WTC11 (cell line): ENCODE results near the gene RYR3. TPM values are rescaled to one million over a fixed set of nuclear protein-coding genes. Genes with fewer than 3 reads are reported as not detected.

Experiments
- ATAC-seq: fragments of 200-7000 bp; cut with Tn5 transposase; 2 replicates; pipeline ENCODE4 v1.10.0; 2021; ENCODE audit warnings: mild to moderate bottlenecking, moderate library complexity
- CTCF ChIA-PET: fragments of 300-600 bp; sonication (Branson Sonifier 250); formaldehyde crosslinking; loops from one replicate; lab custom pipeline; 2021; ENCODE audit warnings: antibody characterized with exemption; lab: Charles Lee
- POLR2A ChIA-PET: fragments of 350-600 bp; sonication (Branson Sonifier 250); formaldehyde crosslinking; loops from one replicate; lab custom pipeline; 2021; ENCODE audit warnings: antibody characterized with exemption; lab: Charles Lee
- DNase-seq: peaks from one replicate; pipeline ENCODE4 v3.0.0; 2021; ENCODE audit warnings: low spot score
- H3K27ac Mint-ChIP-seq: 2 replicates; pipeline ENCODE4 v1.8.0; 2021; ENCODE audit warnings: mixed read lengths
- H3K27me3 Mint-ChIP-seq: 2 replicates; pipeline ENCODE4 v1.8.0; 2021; ENCODE audit warnings: low read depth, mild to moderate bottlenecking, moderate library complexity, mixed read lengths
- H3K36me3 Mint-ChIP-seq: 2 replicates; pipeline ENCODE4 v1.8.0; 2021; ENCODE audit warnings: mixed read lengths
- H3K4me1 Mint-ChIP-seq: 2 replicates; pipeline ENCODE4 v1.8.0; 2022; ENCODE audit warnings: mixed read lengths
- H3K4me3 Mint-ChIP-seq: 2 replicates; pipeline ENCODE4 v1.8.0; 2021; ENCODE audit warnings: mild to moderate bottlenecking, moderate library complexity, mixed read lengths
- H3K9me3 Mint-ChIP-seq: 2 replicates; pipeline ENCODE4 v1.8.0; 2021; ENCODE audit warnings: mixed read lengths
- AR ChIP-seq: fragments of 250-450 bp; sonication (Bioruptor Pico); IDR thresholded peaks from 2 replicates; pipeline ENCODE4 v1.9.0; 2021; ENCODE audit warnings: mild to moderate bottlenecking
- ATF6 ChIP-seq: sonication (generic); formaldehyde crosslinking; IDR thresholded peaks from 2 replicates; pipeline ENCODE4 v1.8.1; 2023; ENCODE audit warnings: mild to moderate bottlenecking, missing genetic modification reagents
- CBFB ChIP-seq: sonication (generic); formaldehyde crosslinking; IDR thresholded peaks from 2 replicates; pipeline ENCODE4 v1.8.1; 2022; ENCODE audit warnings: mild to moderate bottlenecking, low read depth, missing genetic modification reagents
- CREM ChIP-seq: sonication (generic); formaldehyde crosslinking; IDR thresholded peaks from 2 replicates; pipeline ENCODE4 v1.8.1; 2022; ENCODE audit warnings: mild to moderate bottlenecking, missing genetic modification reagents, moderate library complexity
- CTCF ChIP-seq: fragments of 200-600 bp; IDR thresholded peaks from 2 replicates; pipeline ENCODE4 v1.8.0; 2022; ENCODE audit warnings: antibody characterized with exemption
- ELF4 ChIP-seq: sonication (generic); formaldehyde crosslinking; IDR thresholded peaks from 2 replicates; pipeline ENCODE4 v1.8.1; 2022; ENCODE audit warnings: low read depth, mild to moderate bottlenecking, moderate library complexity, missing genetic modification reagents
- EMX1 ChIP-seq: fragments of 250-450 bp; sonication (Bioruptor Pico); IDR thresholded peaks from 2 replicates; pipeline ENCODE4 v1.8.0; 2021; ENCODE audit warnings: mild to moderate bottlenecking
- ERG ChIP-seq: fragments of 250-450 bp; sonication (Bioruptor Pico); IDR thresholded peaks from 2 replicates; pipeline ENCODE4 v1.8.0; 2021; ENCODE audit warnings: mild to moderate bottlenecking
- FOXK1 ChIP-seq: sonication (generic); formaldehyde crosslinking; IDR thresholded peaks from 2 replicates; pipeline ENCODE4 v1.8.0; 2022; ENCODE audit warnings: mild to moderate bottlenecking, moderate library complexity, missing genetic modification reagents
- HMGXB4 ChIP-seq: sonication (generic); formaldehyde crosslinking; IDR thresholded peaks from 2 replicates; pipeline ENCODE4 v1.8.1; 2023; ENCODE audit warnings: mild to moderate bottlenecking, moderate library complexity, missing genetic modification reagents
- JUN ChIP-seq: sonication (generic); formaldehyde crosslinking; IDR thresholded peaks from 2 replicates; pipeline ENCODE4 v1.8.0; 2023; ENCODE audit warnings: mild to moderate bottlenecking, missing genetic modification reagents
- NFATC4 ChIP-seq: fragments of 250-450 bp; sonication (Bioruptor Pico); IDR thresholded peaks from 2 replicates; pipeline ENCODE4 v1.9.0; 2021; ENCODE audit warnings: mild to moderate bottlenecking
- NFE2L1 ChIP-seq: sonication (generic); formaldehyde crosslinking; IDR thresholded peaks from 2 replicates; pipeline ENCODE4 v1.8.1; 2023; ENCODE audit warnings: missing genetic modification reagents
- NFYB ChIP-seq: sonication (generic); formaldehyde crosslinking; conservative IDR thresholded peaks from 2 replicates; pipeline ENCODE4 v1.8.0; 2022; ENCODE audit warnings: low read depth, missing genetic modification reagents
- NR1H2 ChIP-seq: sonication (generic); formaldehyde crosslinking; IDR thresholded peaks from 2 replicates; pipeline ENCODE4 v1.9.0; 2021; ENCODE audit warnings: mild to moderate bottlenecking, moderate library complexity, missing genetic modification reagents
- PRRX2 ChIP-seq: fragments of 250-450 bp; sonication (Bioruptor Pico); IDR thresholded peaks from 2 replicates; pipeline ENCODE4 v1.8.0; 2021; ENCODE audit warnings: mild to moderate bottlenecking
- SMAD4 ChIP-seq: sonication (generic); formaldehyde crosslinking; IDR thresholded peaks from 2 replicates; pipeline ENCODE4 v1.8.0; 2022; ENCODE audit warnings: mild to moderate bottlenecking, missing genetic modification reagents
- TEAD1 ChIP-seq: sonication (generic); formaldehyde crosslinking; IDR thresholded peaks from 2 replicates; pipeline ENCODE4 v1.8.0; 2022; ENCODE audit warnings: mild to moderate bottlenecking, missing genetic modification reagents
- ZBTB43 ChIP-seq: sonication (generic); formaldehyde crosslinking; IDR thresholded peaks from 2 replicates; pipeline ENCODE4 v1.8.1; 2023; ENCODE audit warnings: mild to moderate bottlenecking, missing genetic modification reagents
- ZNF232 ChIP-seq: sonication (generic); formaldehyde crosslinking; IDR thresholded peaks from 2 replicates; pipeline ENCODE4 v1.8.0; 2022; ENCODE audit warnings: mild to moderate bottlenecking, missing genetic modification reagents
- ZNF263 ChIP-seq: sonication (generic); formaldehyde crosslinking; IDR thresholded peaks from 2 replicates; pipeline ENCODE4 v1.8.1; 2022; ENCODE audit warnings: low read depth, mild to moderate bottlenecking, moderate library complexity, missing genetic modification reagents
- ZNF423 ChIP-seq: fragments of 250-450 bp; sonication (Bioruptor Pico); IDR thresholded peaks from 2 replicates; pipeline ENCODE4 v2.1.2; 2022; ENCODE audit warnings: mild to moderate bottlenecking, moderate library complexity
- total RNA-seq: library from RNA; stranded (reverse); gene quantifications from 3 replicates; pipeline ENCODE4 v1.2.3, GENCODE V29; 2021

The RYR3 gene
- total RNA-seq, 1 experiment from 2014 or later, result 1.4 TPM

GRCh38 chr15:33468740-33469139 is 158.0 kb downstream of the RYR3 start (continued):
- TF ChIP-seq NFYB (CRISPR knock-in tag) (no peak), ZNF423 (CRISPR knock-in tag) (no peak), EMX1 (no peak)

GRCh38 chr15:33473005-33473404 is 162.2 kb downstream of the RYR3 start:
- no peak for ATAC-seq

More at GRCh38 chr15:33473005-33473404, 162.2 kb downstream of the RYR3 start:
- H3K36me3 Mint-ChIP-seq, result peaks cover 17% of the 10 kb centered on the region
- no peak overlapping the region for H3K4me3 Mint-ChIP-seq
- DNase-seq, result no peak
- ChIA-PET CTCF (no interaction called here), POLR2A (no interaction called here)
- H3K27ac Mint-ChIP-seq, result no peak overlapping the region
- peaks cover 27% of the 10 kb centered on the region for H3K9me3 Mint-ChIP-seq
- H3K4me1 Mint-ChIP-seq, result 0 out of 2 replicates have a peak, but pooled peaks cover 3% of the 10 kb centered on the region
- H3K27me3 Mint-ChIP-seq, result peaks cover 9% of the 10 kb centered on the region
- no peak for TF ChIP-seq AR
- no peak for TF ChIP-seq NR1H2 (CRISPR knock-in tag)
- TF ChIP-seq ZNF232 (CRISPR knock-in tag), result no peak
- TF ChIP-seq HMGXB4 (CRISPR knock-in tag), result no peak
- TF ChIP-seq TEAD1 (CRISPR knock-in tag), result no peak
- no peak for TF ChIP-seq CTCF
- TF ChIP-seq PRRX2 (CRISPR knock-in tag), result no peak
- TF ChIP-seq SMAD4 (CRISPR knock-in tag), result no peak
- TF ChIP-seq ELF4 (CRISPR knock-in tag), result no peak
- TF ChIP-seq NFE2L1 (CRISPR knock-in tag), result no peak
- no peak for TF ChIP-seq ZBTB43 (CRISPR knock-in tag)
- TF ChIP-seq JUN (CRISPR knock-in tag), result no peak
- TF ChIP-seq ATF6, result no peak
- TF ChIP-seq FOXK1 (CRISPR knock-in tag), result no peak
- no peak for TF ChIP-seq ZNF263 (CRISPR knock-in tag)
- no peak for TF ChIP-seq CREM (CRISPR knock-in tag)
- TF ChIP-seq CBFB (CRISPR knock-in tag), result no peak
- TF ChIP-seq ERG, result no peak
- no peak for TF ChIP-seq NFATC4 (CRISPR knock-in tag)
